HepG2 (cell line): ENCODE measurements around the gene TXNDC12. TPM values are rescaled to one million over a fixed set of nuclear protein-coding genes. Genes with fewer than 3 reads are reported as not detected.

Source experiments
- CENPBD1 ChIP-seq: sonication (generic); formaldehyde crosslinking; IDR thresholded peaks from 2 replicates; pipeline ENCODE4 v1.8.0; 2022; ENCODE audit warnings: missing genetic modification reagents, low read depth, mild to moderate bottlenecking, borderline replicate concordance
- HNRNPUL1 ChIP-seq: fragments of 200-400 bp; formaldehyde crosslinking; IDR thresholded peaks from 2 replicates; pipeline ENCODE4 v1.6.1; 2017; ENCODE audit warnings: low read depth, mild to moderate bottlenecking, low read length, moderate library complexity
- NFRKB ChIP-seq: fragments of 450-650 bp; IDR thresholded peaks from 2 replicates; pipeline ENCODE4 v1.6.1; 2017
- NR2F2 ChIP-seq: IDR thresholded peaks from 2 replicates; pipeline ENCODE4 v1.6.1; 2012; ENCODE audit warnings: low read depth, inconsistent platforms, borderline replicate concordance
- SCMH1 ChIP-seq: sonication (generic); formaldehyde crosslinking; IDR thresholded peaks from 2 replicates; pipeline ENCODE4 v1.9.0; 2021; ENCODE audit warnings: missing genetic modification reagents, mild to moderate bottlenecking, borderline replicate concordance
- SKI ChIP-seq: fragments of 450-650 bp; IDR thresholded peaks from one replicate; pipeline ENCODE4 v1.6.1; 2018; ENCODE audit warnings: mild to moderate bottlenecking; ENCODE audit not compliant: partially characterized antibody
- SKIL ChIP-seq: sonication (generic); formaldehyde crosslinking; IDR thresholded peaks from 2 replicates; pipeline ENCODE4 v1.8.0; 2022; ENCODE audit warnings: missing genetic modification reagents, mild to moderate bottlenecking, moderate library complexity, borderline replicate concordance
- ZBTB2 ChIP-seq: sonication (generic); formaldehyde crosslinking; IDR thresholded peaks from 2 replicates; pipeline ENCODE4 v1.8.0; 2022; ENCODE audit warnings: low read depth, missing genetic modification reagents
- ZNF180 ChIP-seq: sonication (generic); formaldehyde crosslinking; IDR thresholded peaks from 2 replicates; pipeline ENCODE4 v1.4.0; 2020; ENCODE audit warnings: low read depth, missing genetic modification reagents, borderline replicate concordance
- ZNF549 ChIP-seq: sonication (generic); formaldehyde crosslinking; IDR thresholded peaks from 2 replicates; pipeline ENCODE4 v1.5.0; 2020; ENCODE audit warnings: missing genetic modification reagents
- ZNF777 ChIP-seq: sonication (generic); formaldehyde crosslinking; IDR thresholded peaks from 2 replicates; pipeline ENCODE4 v1.4.0; 2020; ENCODE audit warnings: missing genetic modification reagents
- ZNF792 ChIP-seq: IDR thresholded peaks from 2 replicates; pipeline ENCODE4 v1.6.1; 2016
- polyA plus RNA-seq, 8 experiments: library from polyadenylated mRNA; depleted of rRNA in 3 of 8; stranded (reverse) in 7 of 8; unstranded in 1 of 8; fragments of >200 nt; fragmentation: Illumina TruSeq in 4 of 8; extraction: Trizol in 4 of 8; gene quantifications; 2 replicates each; pipeline versions ENCODE4 v1.2.1 to v1.2.3, GENCODE V29; 2011 to 2016; ENCODE audit warnings: low read depth in 4 of 8, missing spikeins in 1 of 8, mixed read lengths in 1 of 8; ENCODE audit not compliant: insufficient read depth in 1 of 8
- total RNA-seq, 5 experiments: library from RNA; depleted of rRNA; stranded (reverse); fragments of >200 nt; fragmentation: Illumina TruSeq; extraction: Trizol; gene quantifications; 2 replicates each; pipeline ENCODE4 v1.2.3, GENCODE V29; 2016; ENCODE audit warnings: low read depth in 1 of 5
- TF ChIP-seq, protein P1 (sequence below), 2 experiments: fragments of 450-650 bp in 1 of 2; sonication (generic) in 1 of 2; formaldehyde crosslinking in 1 of 2; IDR thresholded peaks; 2 replicates each; pipeline versions ENCODE4 v1.6.1 to v1.8.0; 2016 to 2022; ENCODE audit warnings: antibody characterized with exemption in 1 of 2, mild to moderate bottlenecking in 1 of 2, missing genetic modification reagents in 1 of 2

The TXNDC12 gene
- total and polyA plus RNA-seq, 2 of the 13 experiments (the other 11 are each of a cell fraction or from before 2014, with no cell fraction given): 65.6 to 67.2 TPM

- TF ChIP-seq, protein P1, sequence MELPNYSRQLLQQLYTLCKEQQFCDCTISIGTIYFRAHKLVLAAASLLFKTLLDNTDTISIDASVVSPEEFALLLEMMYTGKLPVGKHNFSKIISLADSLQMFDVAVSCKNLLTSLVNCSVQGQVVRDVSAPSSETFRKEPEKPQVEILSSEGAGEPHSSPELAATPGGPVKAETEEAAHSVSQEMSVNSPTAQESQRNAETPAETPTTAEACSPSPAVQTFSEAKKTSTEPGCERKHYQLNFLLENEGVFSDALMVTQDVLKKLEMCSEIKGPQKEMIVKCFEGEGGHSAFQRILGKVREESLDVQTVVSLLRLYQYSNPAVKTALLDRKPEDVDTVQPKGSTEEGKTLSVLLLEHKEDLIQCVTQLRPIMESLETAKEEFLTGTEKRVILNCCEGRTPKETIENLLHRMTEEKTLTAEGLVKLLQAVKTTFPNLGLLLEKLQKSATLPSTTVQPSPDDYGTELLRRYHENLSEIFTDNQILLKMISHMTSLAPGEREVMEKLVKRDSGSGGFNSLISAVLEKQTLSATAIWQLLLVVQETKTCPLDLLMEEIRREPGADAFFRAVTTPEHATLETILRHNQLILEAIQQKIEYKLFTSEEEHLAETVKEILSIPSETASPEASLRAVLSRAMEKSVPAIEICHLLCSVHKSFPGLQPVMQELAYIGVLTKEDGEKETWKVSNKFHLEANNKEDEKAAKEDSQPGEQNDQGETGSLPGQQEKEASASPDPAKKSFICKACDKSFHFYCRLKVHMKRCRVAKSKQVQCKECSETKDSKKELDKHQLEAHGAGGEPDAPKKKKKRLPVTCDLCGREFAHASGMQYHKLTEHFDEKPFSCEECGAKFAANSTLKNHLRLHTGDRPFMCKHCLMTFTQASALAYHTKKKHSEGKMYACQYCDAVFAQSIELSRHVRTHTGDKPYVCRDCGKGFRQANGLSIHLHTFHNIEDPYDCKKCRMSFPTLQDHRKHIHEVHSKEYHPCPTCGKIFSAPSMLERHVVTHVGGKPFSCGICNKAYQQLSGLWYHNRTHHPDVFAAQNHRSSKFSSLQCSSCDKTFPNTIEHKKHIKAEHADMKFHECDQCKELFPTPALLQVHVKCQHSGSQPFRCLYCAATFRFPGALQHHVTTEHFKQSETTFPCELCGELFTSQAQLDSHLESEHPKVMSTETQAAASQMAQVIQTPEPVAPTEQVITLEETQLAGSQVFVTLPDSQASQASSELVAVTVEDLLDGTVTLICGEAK (IDR thresholded peaks at IDR 0.05): no peak
- TF ChIP-seq, protein P1 (CRISPR knock-in tag; IDR thresholded peaks at IDR 0.05): peak; percentile 76
- TF ChIP-seq ZNF792 (CRISPR knock-in tag): no peak
- TF ChIP-seq SKI: peak; percentile 75
- peak; percentile 69; the same call in 1 of the 2 replicates for TF ChIP-seq NFRKB
- TF ChIP-seq SKIL (CRISPR knock-in tag): peak; percentile 38; the same call in 1 of the 2 replicates
- TF ChIP-seq NR2F2: no peak
- peak; percentile 61 for TF ChIP-seq ZBTB2 (CRISPR knock-in tag)
- TF ChIP-seq SCMH1 (CRISPR knock-in tag): no peak
- TF ChIP-seq CENPBD1: peak; percentile 46; the same call in 1 of the 2 replicates
- TF ChIP-seq ZNF777 (CRISPR knock-in tag): 0 out of 2 replicates have a peak, but pooled peaks have one; percentile 43
- no peak for TF ChIP-seq HNRNPUL1
- TF ChIP-seq ZNF180 (CRISPR knock-in tag): no peak
- no peak for TF ChIP-seq ZNF549 (CRISPR knock-in tag)
Observed at GRCh38 chr1:52056163-52056936, 1.4 kb upstream of the TXNDC12 start, which contains the start of gene BTF3L4 (continued).
